ENCODE data around the gene CPEB3.

DNA sequence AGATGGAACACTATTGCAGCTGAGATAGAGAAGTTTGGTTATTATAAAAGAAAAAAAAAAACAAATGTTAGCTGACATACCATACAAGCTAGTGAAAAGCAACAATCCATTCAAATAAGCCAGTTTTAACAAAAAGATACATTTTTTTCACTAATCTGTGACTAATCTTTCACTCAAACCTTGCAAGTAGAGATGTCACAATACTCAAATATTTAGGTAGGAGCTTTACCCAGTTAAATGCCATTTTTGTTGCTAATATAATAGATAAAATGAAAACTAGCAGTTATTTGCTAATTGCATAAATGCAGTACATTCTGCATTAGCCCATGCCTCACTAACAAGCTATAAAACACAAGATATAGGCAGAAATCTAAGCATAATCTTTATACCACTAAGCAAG, 243.7 kb downstream of the CPEB3 start:
- TF ChIP-seq, protein P1, sequence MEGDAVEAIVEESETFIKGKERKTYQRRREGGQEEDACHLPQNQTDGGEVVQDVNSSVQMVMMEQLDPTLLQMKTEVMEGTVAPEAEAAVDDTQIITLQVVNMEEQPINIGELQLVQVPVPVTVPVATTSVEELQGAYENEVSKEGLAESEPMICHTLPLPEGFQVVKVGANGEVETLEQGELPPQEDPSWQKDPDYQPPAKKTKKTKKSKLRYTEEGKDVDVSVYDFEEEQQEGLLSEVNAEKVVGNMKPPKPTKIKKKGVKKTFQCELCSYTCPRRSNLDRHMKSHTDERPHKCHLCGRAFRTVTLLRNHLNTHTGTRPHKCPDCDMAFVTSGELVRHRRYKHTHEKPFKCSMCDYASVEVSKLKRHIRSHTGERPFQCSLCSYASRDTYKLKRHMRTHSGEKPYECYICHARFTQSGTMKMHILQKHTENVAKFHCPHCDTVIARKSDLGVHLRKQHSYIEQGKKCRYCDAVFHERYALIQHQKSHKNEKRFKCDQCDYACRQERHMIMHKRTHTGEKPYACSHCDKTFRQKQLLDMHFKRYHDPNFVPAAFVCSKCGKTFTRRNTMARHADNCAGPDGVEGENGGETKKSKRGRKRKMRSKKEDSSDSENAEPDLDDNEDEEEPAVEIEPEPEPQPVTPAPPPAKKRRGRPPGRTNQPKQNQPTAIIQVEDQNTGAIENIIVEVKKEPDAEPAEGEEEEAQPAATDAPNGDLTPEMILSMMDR (IDR thresholded peaks at IDR 0.05; ENCODE audit: low read depth, low read length, missing input control): no peak
- TF ChIP-seq HNF4G (IDR thresholded peaks at IDR 0.05) (no peak), RXRA (IDR thresholded peaks at IDR 0.05) (no peak), RAD21 (IDR thresholded peaks at IDR 0.05) (no peak), YY1 (IDR thresholded peaks at IDR 0.05) (no peak)
- TF ChIP-seq, protein P2, sequence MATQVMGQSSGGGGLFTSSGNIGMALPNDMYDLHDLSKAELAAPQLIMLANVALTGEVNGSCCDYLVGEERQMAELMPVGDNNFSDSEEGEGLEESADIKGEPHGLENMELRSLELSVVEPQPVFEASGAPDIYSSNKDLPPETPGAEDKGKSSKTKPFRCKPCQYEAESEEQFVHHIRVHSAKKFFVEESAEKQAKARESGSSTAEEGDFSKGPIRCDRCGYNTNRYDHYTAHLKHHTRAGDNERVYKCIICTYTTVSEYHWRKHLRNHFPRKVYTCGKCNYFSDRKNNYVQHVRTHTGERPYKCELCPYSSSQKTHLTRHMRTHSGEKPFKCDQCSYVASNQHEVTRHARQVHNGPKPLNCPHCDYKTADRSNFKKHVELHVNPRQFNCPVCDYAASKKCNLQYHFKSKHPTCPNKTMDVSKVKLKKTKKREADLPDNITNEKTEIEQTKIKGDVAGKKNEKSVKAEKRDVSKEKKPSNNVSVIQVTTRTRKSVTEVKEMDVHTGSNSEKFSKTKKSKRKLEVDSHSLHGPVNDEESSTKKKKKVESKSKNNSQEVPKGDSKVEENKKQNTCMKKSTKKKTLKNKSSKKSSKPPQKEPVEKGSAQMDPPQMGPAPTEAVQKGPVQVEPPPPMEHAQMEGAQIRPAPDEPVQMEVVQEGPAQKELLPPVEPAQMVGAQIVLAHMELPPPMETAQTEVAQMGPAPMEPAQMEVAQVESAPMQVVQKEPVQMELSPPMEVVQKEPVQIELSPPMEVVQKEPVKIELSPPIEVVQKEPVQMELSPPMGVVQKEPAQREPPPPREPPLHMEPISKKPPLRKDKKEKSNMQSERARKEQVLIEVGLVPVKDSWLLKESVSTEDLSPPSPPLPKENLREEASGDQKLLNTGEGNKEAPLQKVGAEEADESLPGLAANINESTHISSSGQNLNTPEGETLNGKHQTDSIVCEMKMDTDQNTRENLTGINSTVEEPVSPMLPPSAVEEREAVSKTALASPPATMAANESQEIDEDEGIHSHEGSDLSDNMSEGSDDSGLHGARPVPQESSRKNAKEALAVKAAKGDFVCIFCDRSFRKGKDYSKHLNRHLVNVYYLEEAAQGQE (IDR thresholded peaks at IDR 0.05): no peak

Data from liver (tissue), 3 donors.